HEK293T (cell line): ENCODE results near the gene FHIT.

Source experiments
- FOXA1 ChIP-seq: fragments of 450-650 bp; IDR thresholded peaks from 2 replicates; pipeline ENCODE4 v1.6.1; 2016; ENCODE audit warnings: mild to moderate bottlenecking
- FOXK2 ChIP-seq: fragments of 450-650 bp; IDR thresholded peaks from 2 replicates; pipeline ENCODE4 v1.6.1; 2016; ENCODE audit warnings: mild to moderate bottlenecking
- FOXM1 ChIP-seq: fragments of 450-650 bp; IDR thresholded peaks from 2 replicates; pipeline ENCODE4 v1.6.1; 2017; ENCODE audit warnings: mild to moderate bottlenecking, borderline replicate concordance
- L3MBTL2 ChIP-seq: fragments of 450-650 bp; conservative IDR thresholded peaks from 2 replicates; pipeline ENCODE4 v1.6.1; 2016; ENCODE audit warnings: mild to moderate bottlenecking

GRCh38 chr3:60765776-60766175, 485.5 kb downstream of the FHIT start:
- TF ChIP-seq FOXK2, result no peak
- TF ChIP-seq FOXA1, result no peak
- no peak for TF ChIP-seq FOXM1
- no peak for TF ChIP-seq L3MBTL2
